ENCODE data around the gene SSH3. TPM values are rescaled to one million over a fixed set of nuclear protein-coding genes. Genes with fewer than 3 reads are reported as not detected.

The SSH3 gene
- total and polyA plus RNA-seq, 2 of the 4 experiments (the other 2 are of a cell fraction), result 7.3 to 26.7 TPM

GRCh38 chr11:67276781-67277230, 26.5 kb upstream of the SSH3 start:
- peak overlapping the region; percentile 90 for H3K4ac ChIP-seq (ENCODE audit: low read depth, low read length)

More at GRCh38 chr11:67276781-67277230, 26.5 kb upstream of the SSH3 start:
- peak overlapping the region; percentile 96 for H3K23ac ChIP-seq (ENCODE audit: low read depth, low read length)
- peak overlapping the region; percentile 99 for H2AK9ac ChIP-seq (replicated peaks; ENCODE audit: low read depth, low read length, poor library complexity)
- H3K9me1 ChIP-seq (ENCODE audit: insufficient read depth, low read length), result peaks cover 25% of the 10 kb centered on the region
- ChIA-PET CTCF (interaction anchor here (0.7 to 1.6 kb wide), 3 partner anchors 10 to 106 kb away, joined by 3 to 6 read pairs (median 3); partner anchors contain the start of gene GRK2), POLR2A (ENCODE audit: unreplicated experiment) (interaction anchor here (0.6 kb wide), 1 partner anchor 285 kb away, joined by 5 read pairs; no protein-coding TSS in a partner anchor)
- peaks cover 22% of the 10 kb centered on the region for H3K4me1 ChIP-seq (ENCODE audit: control insufficient read depth, insufficient read depth, low read length)
- no peaks in the 10 kb centered on the region for H3K9me3 ChIP-seq (ENCODE audit: control insufficient read depth, insufficient read depth, low read length)
- H2BK15ac ChIP-seq (ENCODE audit: low read depth, low read length), result peak overlapping the region; percentile 56; the same call in 1 of the 3 replicates
- intact Hi-C loops (cut with micrococcal nuclease), result no loop called here
- peak overlapping the region; percentile 96 for H2AK5ac ChIP-seq (ENCODE audit: low read depth, low read length)
- peak; percentile 52 for ATAC-seq (ENCODE audit: low read depth)
- H3K27me3 ChIP-seq (ENCODE audit: control insufficient read depth, insufficient read depth, low read length), result no peaks in the 10 kb centered on the region
- H3K56ac ChIP-seq (ENCODE audit: extremely low read depth, insufficient read depth, low read length), result peak overlapping the region; percentile 29; the same call in 1 of the 2 replicates
- peak overlapping the region; percentile 79 for H3K9ac ChIP-seq (ENCODE audit: low read depth, low read length)
- H3K18ac ChIP-seq (ENCODE audit: low read depth, low read length), result no peak overlapping the region
- H4K8ac ChIP-seq (ENCODE audit: low read depth in 2 of 2, low read length in 2 of 2), result peak overlapping the region; percentile 78 to 81
- H2AFZ ChIP-seq (replicated peaks; ENCODE audit: low read length, poor library complexity), result peak overlapping the region; percentile 90
- H3K14ac ChIP-seq (replicated peaks; ENCODE audit: low read depth, low read length), result peak overlapping the region; percentile 91
- in situ Hi-C loops (cut with MboI; ENCODE audit: low sequenced_read_pairs), result no loop called here
- H4K5ac ChIP-seq (ENCODE audit: low read depth, low read length), result peak overlapping the region; percentile 65; the same call in 1 of the 2 replicates
- TF ChIP-seq BHLHE40 (IDR thresholded peaks at IDR 0.05; ENCODE audit: low read depth, low read length) (no peak), MXI1 (IDR thresholded peaks at IDR 0.05; ENCODE audit: borderline replicate concordance, low read depth, low read length) (0 out of 2 replicates have a peak, but pooled peaks have one; percentile 11), RAD21 (IDR thresholded peaks at IDR 0.05; ENCODE audit: low read length) (peak; percentile 24; the same call in 1 of the 2 replicates), NFE2L2 (IDR thresholded peaks at IDR 0.05; ENCODE audit: low read depth, low read length) (no peak), CTCF (conservative IDR thresholded peaks at IDR 0.05; ENCODE audit: low read depth, low read length) (peak; percentile 43), MAZ (IDR thresholded peaks at IDR 0.05; ENCODE audit: borderline replicate concordance, low read depth, low read length) (no peak; the same call in 1 of the 2 replicates)
- no peak overlapping the region for H3K4me3 ChIP-seq (ENCODE audit: insufficient read depth, low read depth, low read length)
- H3K36me3 ChIP-seq (ENCODE audit: control insufficient read depth, insufficient read depth, low read length), result peaks cover 28% of the 10 kb centered on the region
- H4K91ac ChIP-seq (ENCODE audit: insufficient read depth, low read depth, low read length), result peak overlapping the region; percentile 77
- BruUV-seq (replicated peaks), result no TSS peak
- dilution Hi-C loops (cut with HindIII; ENCODE audit: low sequenced_read_pairs, unreplicated experiment), result no loop called here
- H3K27ac ChIP-seq (ENCODE audit: insufficient read depth, low read length), result peak overlapping the region; percentile 93
- 0 out of 2 replicates have a peak overlapping the region, but pooled peaks have one; percentile 52 for H2BK20ac ChIP-seq (ENCODE audit: low read depth, low read length)
- peaks cover 9% of the 10 kb centered on the region for H4K20me1 ChIP-seq (ENCODE audit: insufficient read depth, low read length)
- peak overlapping the region; percentile 64 for H2BK120ac ChIP-seq (ENCODE audit: low read depth, low read length)
- H3K79me1 ChIP-seq (ENCODE audit: low read depth in 1 of 2, low read length in 2 of 2), result peaks cover 25 to 85% of the 10 kb centered on the region in 2 experiments
- WGBS, 2 experiments (ENCODE audit: extremely low coverage in 2 of 2, insufficient read length in 1 of 2), result 30% methylated on average over 6 of the region's 16 CpGs; no CpG with 5 or more reads in 1 of the 2 experiments
- H3K4me2 ChIP-seq (ENCODE audit: low read depth, low read length), result peak overlapping the region; percentile 81
- peak; percentile 45 for DNase-seq
- H2BK5ac ChIP-seq (ENCODE audit: low read depth, low read length, poor library complexity, severe bottlenecking), result peak overlapping the region; percentile 87
